Loucy (cell line): ENCODE results near the gene SPEG.

ENCODE experiments used
- H2AFZ ChIP-seq: fragments of 200-600 bp; sonication (generic); 2 replicates; pipeline ENCODE4 v1.6.0; 2016; ENCODE audit warnings: antibody characterized with exemption, mild to moderate bottlenecking, low read length, moderate library complexity
- H3F3A ChIP-seq: fragments of 200-600 bp; 2 replicates; pipeline ENCODE4 v1.6.0; 2016; ENCODE audit warnings: antibody characterized with exemption, low read depth, mild to moderate bottlenecking
- H3K27me3 ChIP-seq: fragments of 200-600 bp; sonication (generic); 2 replicates; pipeline ENCODE4 v1.6.1; 2014; ENCODE audit warnings: low read length, mild to moderate bottlenecking; ENCODE audit not compliant: insufficient read depth, poor library complexity, severe bottlenecking
- H3K36me3 ChIP-seq: fragments of 200-600 bp; sonication (generic); 2 replicates; pipeline ENCODE4 v1.6.1; 2016; ENCODE audit warnings: low read length; ENCODE audit not compliant: insufficient read depth
- H3K4me1 ChIP-seq: fragments of 200-600 bp; sonication (generic); 2 replicates; pipeline ENCODE4 v1.5.1; 2014; ENCODE audit warnings: low read length, mild to moderate bottlenecking; ENCODE audit not compliant: insufficient read depth, poor library complexity, severe bottlenecking
- H3K4me2 ChIP-seq: fragments of 200-600 bp; sonication (generic); 2 replicates; pipeline ENCODE4 v1.6.0; 2014; ENCODE audit warnings: antibody characterized with exemption, low read length, low read depth, mild to moderate bottlenecking; ENCODE audit not compliant: poor library complexity, severe bottlenecking
- H3K4me3 ChIP-seq: fragments of 200-600 bp; sonication (generic); 2 replicates; pipeline ENCODE4 v1.5.1; 2014; ENCODE audit warnings: low read length, mild to moderate bottlenecking, mixed read lengths; ENCODE audit not compliant: poor library complexity, severe bottlenecking
- H3K79me2 ChIP-seq: fragments of 200-600 bp; sonication (generic); 2 replicates; pipeline ENCODE4 v1.6.1; 2014; ENCODE audit warnings: low read length; ENCODE audit not compliant: insufficient read depth
- H3K9ac ChIP-seq: fragments of 200-600 bp; sonication (generic); 2 replicates; pipeline ENCODE4 v1.6.0; 2014; ENCODE audit warnings: mild to moderate bottlenecking, low read depth, low read length, moderate library complexity; ENCODE audit not compliant: poor library complexity, severe bottlenecking
- H3K9me2 ChIP-seq: fragments of 200-600 bp; sonication (generic); replicated peaks from 2 replicates; pipeline ENCODE4 v1.6.1; 2016; ENCODE audit warnings: low read depth, low read length, mixed read lengths
- H3K9me3 ChIP-seq: fragments of 200-600 bp; sonication (generic); 2 replicates; pipeline ENCODE4 v1.6.1; 2014; ENCODE audit warnings: mild to moderate bottlenecking, antibody characterized with exemption, low read length, low read depth; ENCODE audit not compliant: insufficient read depth
- H4K20me1 ChIP-seq: fragments of 200-600 bp; sonication (generic); 2 replicates; pipeline ENCODE4 v1.6.0; 2014; ENCODE audit warnings: antibody characterized with exemption, low read length, mild to moderate bottlenecking; ENCODE audit not compliant: insufficient read depth, poor library complexity, severe bottlenecking
- EZH2phosphoT487 ChIP-seq: fragments of 200-600 bp; IDR thresholded peaks from 2 replicates; pipeline ENCODE4 v1.6.1; 2018; ENCODE audit warnings: antibody characterized with exemption, mild to moderate bottlenecking, moderate library complexity, borderline replicate concordance
- TF ChIP-seq, protein P1 (sequence below): fragments of 200-600 bp; sonication (generic); conservative IDR thresholded peaks from 2 replicates; pipeline ENCODE4 v1.5.1; 2014; ENCODE audit warnings: mild to moderate bottlenecking, antibody characterized with exemption, low read length

SPEG gene

DNA sequence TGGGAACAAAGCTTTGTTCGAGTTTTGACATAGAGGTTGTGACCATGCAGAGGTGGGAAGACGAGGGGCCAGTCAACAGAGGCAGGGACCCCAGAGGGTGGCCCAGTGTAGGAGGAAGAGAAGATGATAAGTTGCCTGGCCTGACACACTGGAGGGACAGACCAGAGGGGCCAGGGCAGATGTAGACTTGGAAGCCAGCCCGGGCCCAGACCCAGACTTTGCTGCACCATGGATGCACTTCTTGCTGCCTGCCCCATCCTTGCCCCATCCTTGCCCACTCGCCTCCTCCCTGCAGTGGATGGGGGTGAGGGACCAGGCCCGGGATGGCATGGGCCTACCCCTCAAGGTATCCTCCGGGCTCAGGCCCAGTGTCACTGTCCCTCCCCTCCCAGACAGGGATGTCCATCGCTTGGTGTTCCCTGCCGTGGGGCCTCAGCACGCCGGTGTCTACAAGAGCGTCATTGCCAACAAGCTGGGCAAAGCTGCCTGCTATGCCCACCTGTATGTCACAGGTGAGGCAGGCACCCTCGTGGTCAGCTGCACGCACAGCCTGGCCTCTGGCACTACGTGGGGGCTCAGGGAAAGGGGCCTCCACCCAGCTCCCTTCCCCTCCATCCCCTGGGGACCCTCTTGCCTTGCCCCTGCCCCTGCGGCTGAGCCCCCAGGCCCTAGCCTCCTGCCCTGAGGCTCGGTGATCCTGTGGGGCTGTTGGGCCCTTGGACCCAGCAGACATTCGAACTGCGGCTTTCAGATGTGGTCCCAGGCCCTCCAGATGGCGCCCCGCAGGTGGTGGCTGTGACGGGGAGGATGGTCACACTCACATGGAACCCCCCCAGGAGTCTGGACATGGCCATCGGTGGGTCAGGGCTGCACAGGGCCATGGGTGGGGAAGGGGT lies 37.1 kb downstream of the SPEG start:
- no peaks in the 10 kb centered on the region for H3K4me1 ChIP-seq
- TF ChIP-seq, protein P1, sequence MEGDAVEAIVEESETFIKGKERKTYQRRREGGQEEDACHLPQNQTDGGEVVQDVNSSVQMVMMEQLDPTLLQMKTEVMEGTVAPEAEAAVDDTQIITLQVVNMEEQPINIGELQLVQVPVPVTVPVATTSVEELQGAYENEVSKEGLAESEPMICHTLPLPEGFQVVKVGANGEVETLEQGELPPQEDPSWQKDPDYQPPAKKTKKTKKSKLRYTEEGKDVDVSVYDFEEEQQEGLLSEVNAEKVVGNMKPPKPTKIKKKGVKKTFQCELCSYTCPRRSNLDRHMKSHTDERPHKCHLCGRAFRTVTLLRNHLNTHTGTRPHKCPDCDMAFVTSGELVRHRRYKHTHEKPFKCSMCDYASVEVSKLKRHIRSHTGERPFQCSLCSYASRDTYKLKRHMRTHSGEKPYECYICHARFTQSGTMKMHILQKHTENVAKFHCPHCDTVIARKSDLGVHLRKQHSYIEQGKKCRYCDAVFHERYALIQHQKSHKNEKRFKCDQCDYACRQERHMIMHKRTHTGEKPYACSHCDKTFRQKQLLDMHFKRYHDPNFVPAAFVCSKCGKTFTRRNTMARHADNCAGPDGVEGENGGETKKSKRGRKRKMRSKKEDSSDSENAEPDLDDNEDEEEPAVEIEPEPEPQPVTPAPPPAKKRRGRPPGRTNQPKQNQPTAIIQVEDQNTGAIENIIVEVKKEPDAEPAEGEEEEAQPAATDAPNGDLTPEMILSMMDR, result no peak
- no peak for TF ChIP-seq EZH2phosphoT487
- no peaks in the 10 kb centered on the region for H3K9me3 ChIP-seq

DNA sequence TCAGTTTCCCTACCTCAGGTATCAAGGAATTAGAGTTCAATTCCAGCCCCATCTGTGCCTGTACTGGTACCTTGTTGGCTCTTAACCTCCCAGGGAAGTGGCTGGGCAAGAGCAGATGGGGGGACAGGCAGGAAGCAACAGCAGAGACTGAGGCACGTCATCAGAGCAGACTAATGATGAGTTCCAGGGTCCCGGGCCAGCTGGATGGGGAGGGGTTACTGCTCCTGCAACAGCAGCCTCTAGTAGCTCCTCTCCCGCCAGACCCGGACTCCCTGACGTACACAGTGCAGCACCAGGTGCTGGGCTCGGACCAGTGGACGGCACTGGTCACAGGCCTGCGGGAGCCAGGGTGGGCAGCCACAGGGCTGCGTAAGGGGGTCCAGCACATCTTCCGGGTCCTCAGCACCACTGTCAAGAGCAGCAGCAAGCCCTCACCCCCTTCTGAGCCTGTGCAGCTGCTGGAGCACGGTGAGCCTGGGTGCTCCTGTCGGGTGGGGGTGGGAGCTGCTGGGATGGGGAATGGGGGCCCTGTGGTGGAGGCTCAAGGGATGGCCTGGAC lies 38.1 kb downstream of the SPEG start:
- Histone ChIP-seq H3K4me2 (no peak overlapping the region), H3K4me1 (no peaks in the 10 kb centered on the region), H2AFZ (no peak overlapping the region), H3K36me3 (no peaks in the 10 kb centered on the region), H4K20me1 (no peaks in the 10 kb centered on the region), H3K27me3 (no peaks in the 10 kb centered on the region), H3K79me2 (no peaks in the 10 kb centered on the region), H3F3A (no peaks in the 10 kb centered on the region), H3K4me3 (no peak overlapping the region), H3K9me3 (no peaks in the 10 kb centered on the region), H3K9ac (no peak overlapping the region), H3K9me2 (no peaks in the 10 kb centered on the region)
- no peak for TF ChIP-seq EZH2phosphoT487
- TF ChIP-seq, protein P1, result no peak

More for the DNA sequence above, 37.1 kb downstream of the SPEG start:
- Histone ChIP-seq H3K27me3 (no peaks in the 10 kb centered on the region), H3K4me2 (no peak overlapping the region), H3K36me3 (no peaks in the 10 kb centered on the region), H3K9ac (no peak overlapping the region), H3K9me2 (no peaks in the 10 kb centered on the region), H3K79me2 (no peaks in the 10 kb centered on the region), H3F3A (no peaks in the 10 kb centered on the region), H2AFZ (no peak overlapping the region), H4K20me1 (no peaks in the 10 kb centered on the region), H3K4me3 (no peak overlapping the region)

DNA sequence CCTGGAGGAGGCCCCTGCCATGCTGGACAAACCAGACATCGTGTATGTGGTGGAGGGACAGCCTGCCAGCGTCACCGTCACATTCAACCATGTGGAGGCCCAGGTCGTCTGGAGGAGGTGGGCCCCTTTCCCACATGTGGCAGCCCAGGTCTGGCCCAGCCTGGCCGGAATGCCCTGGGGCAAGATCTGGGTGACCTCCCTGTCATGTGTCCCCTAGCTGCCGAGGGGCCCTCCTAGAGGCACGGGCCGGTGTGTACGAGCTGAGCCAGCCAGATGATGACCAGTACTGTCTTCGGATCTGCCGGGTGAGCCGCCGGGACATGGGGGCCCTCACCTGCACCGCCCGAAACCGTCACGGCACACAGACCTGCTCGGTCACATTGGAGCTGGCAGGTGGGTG lies 38.9 kb downstream of the SPEG start:
- no peaks in the 10 kb centered on the region for H3K27me3 ChIP-seq
- no peaks in the 10 kb centered on the region for H3K9me3 ChIP-seq
- H3F3A ChIP-seq, result no peaks in the 10 kb centered on the region
- no peaks in the 10 kb centered on the region for H3K36me3 ChIP-seq
- no peak overlapping the region for H2AFZ ChIP-seq
- H3K9ac ChIP-seq, result no peak overlapping the region
- no peaks in the 10 kb centered on the region for H3K79me2 ChIP-seq
- no peak overlapping the region for H3K4me3 ChIP-seq
- no peak overlapping the region for H3K4me2 ChIP-seq
- H3K4me1 ChIP-seq, result no peaks in the 10 kb centered on the region
- no peaks in the 10 kb centered on the region for H4K20me1 ChIP-seq
- no peak for TF ChIP-seq EZH2phosphoT487
- TF ChIP-seq, protein P1, result no peak
- H3K9me2 ChIP-seq, result no peaks in the 10 kb centered on the region
